Activated CD8-positive, alpha-beta memory T cell treated with anti-CD3 and anti-CD28 coated beads, Interleukin-2, amount 50 U/mL, for 24 hours (primary cell): ENCODE results near the gene C2orf72.
"Not testable (repeated sequence)": the region's sequence is repeated elsewhere in the genome, so short reads cannot be mapped to it uniquely, and the experiment has no call there.

Source experiments
- DNase-seq: peaks from one replicate; pipeline ENCODE4 v3.0.0-alpha.2; 2020; ENCODE audit errors: extremely low read depth

C2orf72 gene

GRCh38 chr2:231015478-231015877 is 21.8 kb upstream of the C2orf72 start:
- DNase-seq = no peak

- DNase-seq = no peak
Measured at GRCh38 chr2:231015926-231016325, 21.4 kb upstream of the C2orf72 start.

- no peak for DNase-seq
Measured at GRCh38 chr2:231016566-231017230, 20.6 kb upstream of the C2orf72 start.

GRCh38 chr2:231017231-231017598 is 20.1 kb upstream of the C2orf72 start:
- DNase-seq = no peak

GRCh38 chr2:231018184-231018583 is 19.1 kb upstream of the C2orf72 start:
- no peak for DNase-seq

GRCh38 chr2:231025059-231025458 is 12.3 kb upstream of the C2orf72 start:
- DNase-seq = not testable (repeated sequence)

GRCh38 chr2:231028889-231029288 is 8.4 kb upstream of the C2orf72 start:
- no peak for DNase-seq

GRCh38 chr2:231029563-231029962 is 7.8 kb upstream of the C2orf72 start:
- no peak for DNase-seq

GRCh38 chr2:231030725-231031124 is 6.6 kb upstream of the C2orf72 start:
- no peak for DNase-seq

- DNase-seq = no peak
Measured at GRCh38 chr2:231032575-231033140, 4.7 kb upstream of the C2orf72 start.

- no peak for DNase-seq
Measured at GRCh38 chr2:231033147-231034132, 3.9 kb upstream of the C2orf72 start.

- DNase-seq = no peak
Measured at GRCh38 chr2:231034291-231034882, 2.9 kb upstream of the C2orf72 start.

- DNase-seq = no peak
Measured at GRCh38 chr2:231036131-231036530, 1.2 kb upstream of the C2orf72 start.

- no peak for DNase-seq
Measured at GRCh38 chr2:231036578-231037106, 681 bp upstream of the C2orf72 start.

GRCh38 chr2:231037731-231038482 is 584 bp downstream of the C2orf72 start:
- no peak for DNase-seq

GRCh38 chr2:231038483-231039293 is 1.4 kb downstream of the C2orf72 start:
- no peak for DNase-seq

- no peak for DNase-seq
Measured at GRCh38 chr2:231039294-231039664, 2.0 kb downstream of the C2orf72 start.

GRCh38 chr2:231039821-231040364 is 2.6 kb downstream of the C2orf72 start:
- DNase-seq = no peak

GRCh38 chr2:231041061-231041689 is 3.9 kb downstream of the C2orf72 start:
- no peak for DNase-seq

- DNase-seq = no peak
Measured at GRCh38 chr2:231043796-231044195, 6.5 kb downstream of the C2orf72 start.
